GM18498 (cell line): ENCODE data around the gene KLK2.

Experiments
- ATAC-seq: cut with Tn5 transposase; IDR thresholded peaks from one replicate; pipeline ENCODE4 v1.9.1; 2021; ENCODE audit warnings: mild to moderate bottlenecking, moderate library complexity; ENCODE audit not compliant: unreplicated experiment

The KLK2 gene

GRCh38 chr19:50921426-50922316, 48.4 kb downstream of the KLK2 start:
- peak; percentile 8 for ATAC-seq

DNA sequence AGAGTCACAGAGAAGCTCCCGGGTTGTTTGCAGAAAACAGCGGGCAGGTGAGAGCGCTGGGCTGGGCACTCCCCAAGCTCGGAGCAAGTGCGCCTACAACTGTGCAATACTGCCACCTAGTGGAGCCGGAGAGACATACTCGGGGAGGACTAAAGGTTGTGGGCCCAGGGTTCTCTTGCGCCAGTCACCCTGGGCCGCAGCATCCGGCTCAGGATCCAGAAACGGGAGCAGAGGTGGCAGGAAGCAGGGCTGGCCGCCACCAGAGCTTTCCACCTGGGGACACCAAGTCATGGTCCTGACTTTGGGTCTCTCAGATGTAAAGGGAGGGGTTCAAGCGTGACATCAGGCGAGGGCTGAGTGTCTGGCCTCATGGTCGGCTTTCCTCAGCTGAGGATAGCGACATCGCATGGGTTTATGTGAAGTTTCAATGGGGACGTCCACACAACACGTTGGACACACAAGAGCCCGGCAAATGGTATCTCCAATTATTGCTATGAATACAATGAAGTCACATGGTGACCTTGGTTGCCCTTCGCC, 49.1 kb downstream of the KLK2 start:
- peak; percentile 65 for ATAC-seq

- ATAC-seq: no peak
These were observed 51.3 kb downstream of the KLK2 start for GRCh38 chr19:50924586-50924985.

DNA sequence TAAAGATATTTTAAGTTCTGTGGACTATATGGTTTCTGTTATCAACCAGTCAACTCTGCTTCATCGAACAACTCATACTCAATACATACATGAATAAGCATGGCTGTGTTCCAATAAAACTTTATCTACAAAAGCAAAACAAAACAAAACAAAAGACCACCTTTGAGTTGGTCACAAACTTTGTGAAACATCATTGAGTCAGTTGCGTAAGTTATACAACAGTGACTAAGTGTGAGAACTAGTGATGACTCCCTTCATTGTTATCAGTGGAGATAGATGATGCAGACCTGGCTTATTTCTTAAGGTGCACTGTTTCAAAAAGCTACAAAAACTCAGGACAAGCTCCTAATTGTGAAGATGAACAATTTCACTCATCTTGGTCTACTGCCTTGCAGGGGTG, 52.5 kb downstream of the KLK2 start:
- no peak for ATAC-seq

GRCh38 chr19:50926144-50926543, 52.9 kb downstream of the KLK2 start:
- no peak for ATAC-seq

- no peak for ATAC-seq
These were observed 55.6 kb downstream of the KLK2 start for GRCh38 chr19:50928831-50929230.
